Peyer's patch (tissue), 4 donors: ENCODE measurements around the gene RAB7A. TPM values are rescaled to one million over a fixed set of nuclear protein-coding genes. Genes with fewer than 3 reads are reported as not detected.
A peak's percentile ranks its signal among the peaks of the same experiment; 100 is the strongest.

Experiments
- DNase-seq, 3 donors: peaks; one replicate each; pipeline ENCODE4 v3.0.0-alpha.2; 2017 to 2019
- H3K27ac ChIP-seq, 4 donors: fragments of 200-600 bp; sonication (generic); one replicate each; pipeline ENCODE4 v1.5.1; 2016 to 2019
- H3K27me3 ChIP-seq, 2 donors: fragments of 200-600 bp; sonication (generic); one replicate each; pipeline ENCODE4 v1.5.1; 2019
- H3K36me3 ChIP-seq, 3 donors: fragments of 200-600 bp; sonication (generic); one replicate each; pipeline ENCODE4 v1.5.1; 2016 to 2019
- H3K4me1 ChIP-seq, 4 donors: fragments of 200-600 bp; sonication (generic); one replicate each; pipeline ENCODE4 v1.5.1; 2016 to 2019
- H3K4me3 ChIP-seq, 4 donors: fragments of 200-600 bp; sonication (generic); 1 replicate in 3 of 4; 2 replicates in 1 of 4; pipeline ENCODE4 v1.5.1; 2016 to 2019; ENCODE audit warnings: mild to moderate bottlenecking in 1 of 4
- H3K9me3 ChIP-seq, 4 donors: fragments of 200-600 bp; sonication (generic); one replicate each; pipeline ENCODE4 v1.5.1; 2016 to 2019; ENCODE audit warnings: mild to moderate bottlenecking in 1 of 4
- CTCF ChIP-seq, 6 experiments: fragments of 450-650 bp in 4 of 6; fragments of 200-600 bp in 2 of 6; sonication (generic) in 1 of 6; IDR thresholded peaks; one replicate each; pipeline ENCODE4 v1.5.1; 2017 to 2019; ENCODE audit warnings: antibody characterized with exemption in 6 of 6, mild to moderate bottlenecking in 3 of 6, moderate library complexity in 1 of 6
- POLR2A ChIP-seq, 2 donors: fragments of 450-650 bp; IDR thresholded peaks; one replicate each; pipeline ENCODE4 v1.5.1; 2017; ENCODE audit warnings: antibody characterized with exemption in 2 of 2, mild to moderate bottlenecking in 2 of 2, moderate library complexity in 2 of 2
- total RNA-seq, 4 donors: library from RNA; depleted of rRNA; stranded (reverse); fragments of >200 nt; gene quantifications; one replicate each; pipeline ENCODE4 v1.1.0, GENCODE V29; 2016

RAB7A gene
- total RNA-seq, 4 donors from 2014 or later: 96.6 to 116 (median 99.4) TPM

DNA sequence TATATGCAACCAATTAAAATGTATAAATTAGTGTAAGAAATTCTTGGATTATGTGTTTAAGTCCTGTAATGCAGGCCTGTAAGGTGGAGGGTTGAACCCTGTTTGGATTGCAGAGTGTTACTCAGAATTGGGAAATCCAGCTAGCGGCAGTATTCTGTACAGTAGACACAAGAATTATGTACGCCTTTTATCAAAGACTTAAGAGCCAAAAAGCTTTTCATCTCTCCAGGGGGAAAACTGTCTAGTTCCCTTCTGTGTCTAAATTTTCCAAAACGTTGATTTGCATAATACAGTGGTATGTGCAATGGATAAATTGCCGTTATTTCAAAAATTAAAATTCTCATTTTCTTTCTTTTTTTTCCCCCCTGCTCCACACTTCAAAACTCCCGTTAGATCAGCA, 88.1 kb downstream of the RAB7A start:
- Histone ChIP-seq H3K27ac (no peak overlapping the region), H3K4me1 (no peaks in the 10 kb centered on the region), H3K36me3 (peaks cover 0 to 51% (median 0%) of the 10 kb centered on the region in 3 donors), H3K9me3 (no peaks in the 10 kb centered on the region), H3K27me3 (no peaks in the 10 kb centered on the region), H3K4me3 (no peak overlapping the region)
- no peak for DNase-seq
- TF ChIP-seq POLR2A (IDR thresholded peaks at IDR 0.05): no peak
- no peak for TF ChIP-seq CTCF (IDR thresholded peaks at IDR 0.05)

- peak overlapping the region in 1 of 4 donors; percentile 7 for H3K27ac ChIP-seq
- no peaks in the 10 kb centered on the region for H3K4me1 ChIP-seq
- peaks cover 0 to 55% (median 0%) of the 10 kb centered on the region in 3 donors for H3K36me3 ChIP-seq
- TF ChIP-seq CTCF (IDR thresholded peaks at IDR 0.05) (no peak), POLR2A (IDR thresholded peaks at IDR 0.05) (no peak)
- no peaks in the 10 kb centered on the region for H3K27me3 ChIP-seq
- no peak overlapping the region for H3K4me3 ChIP-seq
- DNase-seq: no peak
- no peaks in the 10 kb centered on the region for H3K9me3 ChIP-seq
Measured at GRCh38 chr3:128814519-128815317, 88.7 kb downstream of the RAB7A start.

DNA sequence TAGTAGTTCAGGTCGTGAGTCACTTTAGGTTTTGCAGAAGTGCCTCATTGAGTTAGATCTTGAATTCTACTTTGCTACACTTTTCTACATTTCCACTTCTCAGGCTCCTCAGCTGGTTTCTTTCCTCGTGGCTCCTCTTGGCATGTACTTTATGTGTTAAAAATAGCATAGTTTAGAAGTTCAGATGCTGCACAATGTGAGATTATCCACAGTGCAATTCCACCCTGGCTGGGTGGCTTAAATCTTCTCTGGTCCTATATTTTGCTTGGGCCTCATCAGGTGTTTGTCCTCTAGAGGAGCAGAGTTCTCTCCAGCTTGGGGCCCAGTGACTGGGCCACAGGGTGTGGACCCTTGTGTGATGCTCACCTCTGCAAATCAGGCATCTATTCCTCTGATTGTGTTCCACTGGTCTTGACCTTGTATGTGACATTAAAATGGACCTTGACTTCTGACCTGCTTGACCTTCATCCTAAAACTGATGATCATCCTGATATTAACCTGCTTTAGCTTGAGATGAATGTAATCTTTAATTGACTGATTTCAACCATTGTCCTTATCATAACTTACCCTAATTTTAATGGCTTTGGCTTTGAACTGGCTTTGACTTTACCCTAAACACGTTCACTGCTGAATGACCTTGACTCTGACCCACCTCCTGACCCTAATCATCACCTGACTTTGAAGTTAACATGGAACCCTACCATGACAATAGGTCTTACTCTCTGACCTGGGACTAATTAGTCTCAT, 89.5 kb downstream of the RAB7A start:
- Histone ChIP-seq H3K27ac (no peak overlapping the region), H3K36me3 (peaks cover 0 to 51% (median 0%) of the 10 kb centered on the region in 3 donors), H3K4me1 (no peaks in the 10 kb centered on the region), H3K9me3 (no peaks in the 10 kb centered on the region), H3K4me3 (no peak overlapping the region), H3K27me3 (no peaks in the 10 kb centered on the region)
- TF ChIP-seq POLR2A (IDR thresholded peaks at IDR 0.05): no peak
- no peak for TF ChIP-seq CTCF (IDR thresholded peaks at IDR 0.05)
- no peak for DNase-seq

DNA sequence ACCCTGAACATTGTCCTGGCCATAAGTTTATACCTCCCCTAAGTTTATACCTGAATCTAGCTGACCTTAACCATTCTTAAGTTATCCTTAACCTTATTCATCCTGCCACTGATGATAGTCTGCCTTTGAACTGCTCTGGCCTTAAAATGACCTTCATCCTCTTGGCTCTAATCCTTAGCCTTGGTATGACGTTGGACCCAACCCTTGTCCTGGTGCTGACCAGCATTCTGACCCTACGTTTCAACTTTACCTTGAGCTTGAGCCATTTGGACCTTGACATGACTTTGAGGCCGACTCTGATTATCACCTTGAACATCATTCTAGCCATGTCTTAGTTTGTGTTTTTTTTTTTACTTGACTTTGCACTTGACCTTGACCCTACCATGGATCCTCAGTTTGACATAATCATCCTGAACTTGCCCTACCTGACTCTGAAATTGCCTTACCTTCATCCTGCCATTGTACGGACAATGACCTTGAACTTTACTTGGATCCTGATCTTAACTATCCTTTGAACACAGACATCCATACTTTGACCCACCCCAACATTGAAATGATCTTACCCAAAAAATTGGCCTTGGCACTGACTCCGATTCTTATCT, 92.3 kb downstream of the RAB7A start:
- Histone ChIP-seq H3K9me3 (no peaks in the 10 kb centered on the region), H3K36me3 (peaks cover 0 to 29% (median 0%) of the 10 kb centered on the region in 3 donors), H3K4me3 (no peak overlapping the region), H3K4me1 (no peaks in the 10 kb centered on the region), H3K27me3 (no peaks in the 10 kb centered on the region), H3K27ac (no peak overlapping the region)
- DNase-seq: no peak
- TF ChIP-seq POLR2A (IDR thresholded peaks at IDR 0.05) (no peak), CTCF (IDR thresholded peaks at IDR 0.05) (no peak)

GRCh38 chr3:128820252-128820839, 94.4 kb downstream of the RAB7A start:
- TF ChIP-seq CTCF (IDR thresholded peaks at IDR 0.05) (no peak), POLR2A (IDR thresholded peaks at IDR 0.05) (no peak)
- Histone ChIP-seq H3K36me3 (peaks cover 0 to 16% (median 0%) of the 10 kb centered on the region in 3 donors), H3K4me3 (no peak overlapping the region), H3K27ac (no peak overlapping the region), H3K27me3 (no peaks in the 10 kb centered on the region), H3K9me3 (no peaks in the 10 kb centered on the region), H3K4me1 (peaks cover 0 to 6% (median 0%) of the 10 kb centered on the region in 4 donors)
- no peak for DNase-seq
